ENCODE results near the gene ZNF423.
"Not testable (repeated sequence)": the region's sequence is repeated elsewhere in the genome, so short reads cannot be mapped to it uniquely, and the experiment has no call there.

ZNF423 gene

DNA sequence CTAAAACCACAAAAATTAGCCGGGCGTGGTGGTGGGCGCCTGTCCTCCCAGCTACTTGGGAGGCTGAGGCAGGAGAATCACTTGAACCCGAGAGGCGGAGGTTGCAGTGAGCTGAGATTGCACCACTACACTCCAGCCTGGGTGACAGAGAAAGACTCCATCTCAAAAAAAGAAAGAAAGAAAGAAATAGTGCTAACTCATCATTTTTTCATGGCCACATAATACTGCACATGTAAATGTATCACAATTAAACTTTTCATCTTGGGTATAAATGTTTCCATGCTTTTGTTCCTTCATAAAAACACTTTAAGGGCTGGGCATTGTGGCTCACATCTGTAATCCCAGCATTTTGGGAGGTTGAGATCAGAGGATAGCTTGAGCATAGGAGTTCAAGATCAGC is 15.9 kb upstream of the ZNF423 start:
- not testable (repeated sequence) for DNase-seq (ENCODE audit: low read depth in 2 of 2)

DNA sequence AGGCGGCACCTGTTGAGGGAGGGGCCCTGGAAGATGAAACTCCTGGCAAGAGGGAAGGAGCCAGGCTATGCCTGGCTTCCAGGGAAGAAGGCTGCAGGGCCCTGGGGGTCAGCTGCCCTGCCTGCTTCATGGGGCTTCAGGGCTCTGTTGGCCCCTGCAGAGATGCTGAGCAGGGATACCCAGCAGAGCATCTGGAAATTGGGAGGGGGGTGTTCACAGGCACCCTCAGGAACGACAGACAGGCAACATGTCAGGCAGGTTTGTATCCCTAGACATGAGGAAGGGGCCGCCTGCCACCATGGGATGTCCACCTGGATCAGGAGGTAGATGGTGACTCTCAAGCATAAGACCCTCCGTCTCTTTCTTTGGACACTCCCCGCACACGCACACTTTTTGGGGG is 13.8 kb upstream of the ZNF423 start:
- DNase-seq (ENCODE audit: low read depth in 2 of 2) = no peak

DNA sequence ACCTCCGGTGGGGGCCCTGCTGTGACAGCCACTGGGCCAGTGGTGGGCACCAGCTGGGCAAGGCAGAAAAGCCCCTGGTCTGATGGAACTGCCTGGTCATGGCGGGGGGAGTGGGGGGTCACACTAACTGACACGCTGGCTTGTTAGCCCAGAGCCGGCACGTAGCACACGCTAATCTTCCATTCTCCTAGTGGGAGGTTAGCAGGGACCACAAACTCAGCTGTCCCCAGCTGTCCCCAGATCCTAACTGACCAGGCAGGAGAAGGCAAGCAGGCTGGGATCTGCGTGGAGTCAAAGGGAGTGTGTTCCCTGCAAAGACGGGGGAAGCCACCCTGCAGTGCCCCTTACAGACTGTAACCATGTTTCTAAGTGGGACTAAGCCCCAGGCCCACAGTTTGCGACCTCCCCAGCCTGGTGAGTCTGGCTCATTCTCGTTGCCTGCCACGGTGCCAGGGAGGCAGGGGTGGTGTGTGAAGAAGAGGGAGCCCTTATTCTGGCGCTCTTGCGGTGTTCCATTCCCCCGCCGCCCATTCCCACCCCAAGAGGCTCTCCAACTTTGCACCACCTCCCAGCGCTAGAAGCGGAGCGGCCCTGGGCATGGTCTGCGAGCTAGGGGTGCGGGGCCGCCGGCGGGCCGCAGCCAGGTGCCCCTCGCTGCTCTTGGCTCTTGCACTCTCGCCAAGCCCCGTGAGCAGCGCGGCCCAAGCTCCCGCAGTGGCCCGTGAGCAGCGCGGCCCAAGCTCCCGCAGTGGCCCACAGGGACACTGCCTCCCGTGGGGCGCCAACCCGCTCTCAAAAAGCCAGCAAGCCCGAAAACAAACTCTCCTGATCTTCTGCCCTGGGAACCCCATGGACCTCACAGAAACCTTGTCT is 12.1 kb upstream of the ZNF423 start:
- DNase-seq (ENCODE audit: low read depth in 2 of 2) = no peak

DNA sequence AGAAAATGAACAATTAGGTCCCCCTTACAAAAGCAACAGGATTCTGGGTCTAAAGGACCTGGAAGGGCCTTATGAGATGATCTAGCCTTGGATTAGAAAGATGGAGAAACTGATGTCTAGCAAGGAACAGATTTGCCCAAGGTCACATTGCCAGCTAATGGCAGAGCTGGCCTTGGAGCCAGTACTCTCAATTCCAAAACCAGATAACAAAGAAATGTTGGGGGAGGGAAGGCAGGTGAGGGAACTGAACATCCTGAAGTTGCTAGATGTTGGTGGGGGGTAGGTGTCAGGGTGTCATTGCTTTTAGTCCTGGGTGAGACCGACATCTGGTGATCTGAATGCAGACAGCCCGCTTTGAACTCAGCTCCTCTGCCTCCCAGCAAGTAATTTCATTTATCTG is 11.3 kb upstream of the ZNF423 start:
- no peak for DNase-seq (ENCODE audit: low read depth in 2 of 2)

DNA sequence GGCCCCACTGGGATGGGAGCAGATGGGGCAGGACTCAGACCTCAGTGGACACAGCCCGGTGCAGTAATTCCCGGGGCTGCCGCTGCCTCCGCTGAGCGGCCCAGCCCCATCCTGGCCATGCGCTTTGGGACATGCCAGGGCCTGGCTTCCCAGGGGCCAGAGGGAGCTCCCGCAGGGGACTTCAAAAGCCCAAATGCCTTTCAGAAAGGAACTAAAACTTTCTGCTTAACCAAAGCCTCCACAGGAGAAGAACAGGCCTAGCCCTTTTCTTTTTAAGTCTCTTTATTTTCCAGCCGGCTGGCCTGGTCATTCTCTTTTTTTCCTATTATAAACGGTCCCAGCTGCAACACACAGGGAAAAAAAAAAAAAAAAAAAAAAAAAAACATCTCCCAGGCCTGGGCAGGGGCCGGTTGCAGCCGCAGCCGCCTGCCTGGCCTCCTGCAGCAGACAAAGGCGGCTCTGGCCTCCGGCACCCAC is 10.7 kb upstream of the ZNF423 start:
- no peak for DNase-seq (ENCODE audit: low read depth in 2 of 2)

DNA sequence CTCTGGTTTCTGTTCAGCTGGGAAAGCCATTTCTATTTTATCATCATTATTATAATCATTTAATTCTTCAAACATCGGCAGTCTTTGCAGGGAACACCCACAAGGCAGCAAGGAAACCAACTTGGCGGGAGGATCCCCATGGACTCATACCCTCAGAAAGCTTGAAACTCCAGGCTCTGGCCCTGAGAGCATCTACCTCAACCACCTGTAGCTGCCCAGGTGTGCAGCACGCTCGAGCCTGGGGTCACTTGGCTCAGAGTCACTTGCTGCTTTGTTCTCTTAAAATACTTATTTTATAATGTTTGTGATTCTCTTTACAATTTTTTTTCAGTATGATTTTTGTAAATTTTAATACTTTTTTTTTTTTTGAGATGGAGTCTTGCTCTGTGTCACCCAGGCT is 6.8 kb upstream of the ZNF423 start:
- no peak for DNase-seq (ENCODE audit: low read depth in 2 of 2)

GRCh38 chr16:49861299-49861698 is 5.4 kb upstream of the ZNF423 start:
- no peak for DNase-seq (ENCODE audit: low read depth in 2 of 2)

DNA sequence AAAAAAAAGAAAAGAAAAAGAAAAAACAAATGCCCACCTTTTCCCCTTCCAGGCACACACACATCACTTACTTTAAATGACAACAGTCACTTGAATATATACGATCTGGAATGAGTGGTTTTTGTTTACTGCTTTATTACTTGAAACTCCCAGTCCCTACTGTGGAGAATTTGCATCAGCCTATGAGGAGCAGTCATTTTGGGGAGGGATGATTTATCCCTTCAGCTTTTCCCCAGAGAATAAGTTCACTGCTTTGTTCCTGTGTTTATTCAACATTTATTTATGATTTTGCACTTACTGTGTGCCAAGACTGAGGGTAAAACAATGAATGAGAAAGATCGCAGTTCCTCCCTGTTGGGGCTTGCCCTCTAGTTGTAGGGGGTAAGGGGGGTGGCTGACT is 4.7 kb upstream of the ZNF423 start:
- no peak for DNase-seq (ENCODE audit: low read depth in 2 of 2)

DNA sequence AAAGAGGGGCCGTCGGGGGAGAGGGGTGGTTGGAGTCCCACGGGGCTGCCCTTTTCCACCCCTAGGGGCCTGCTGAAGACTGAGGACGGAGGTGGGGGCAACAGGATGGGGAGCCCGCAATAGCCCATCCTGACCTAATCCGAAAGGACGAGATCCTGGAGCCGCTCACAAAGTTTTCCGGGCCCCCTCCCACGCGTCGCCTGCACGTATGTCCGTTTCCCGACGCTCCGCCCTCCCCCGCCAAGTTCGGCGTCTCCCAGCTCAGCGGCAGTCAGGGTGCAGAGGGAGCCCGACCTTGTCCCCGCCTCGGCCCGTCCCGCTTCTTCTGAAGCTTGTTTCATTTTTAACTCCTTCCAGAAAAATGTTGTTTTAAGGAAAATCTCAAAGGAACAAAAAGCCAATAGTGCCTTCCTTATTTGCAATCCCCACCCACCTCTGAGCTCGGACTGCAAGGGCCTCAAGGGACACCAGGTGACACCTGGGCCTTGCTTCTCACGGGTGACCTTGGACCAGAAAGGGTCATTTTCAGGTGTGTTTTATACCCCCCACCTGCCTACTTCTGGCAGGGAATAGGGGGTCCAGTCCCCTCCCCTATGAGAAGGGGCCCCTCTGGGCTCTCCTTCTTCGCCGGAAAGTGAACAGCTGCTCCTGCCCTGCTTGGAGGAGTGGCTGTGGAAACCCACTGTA is 3.4 kb upstream of the ZNF423 start:
- DNase-seq (ENCODE audit: low read depth in 2 of 2) = no peak

- no peak for DNase-seq (ENCODE audit: low read depth in 2 of 2)
Measured at GRCh38 chr16:49858200-49859124, 2.5 kb upstream of the ZNF423 start.

- no peak for DNase-seq (ENCODE audit: low read depth in 2 of 2)
Measured at GRCh38 chr16:49857423-49858181, 1.7 kb upstream of the ZNF423 start.

DNA sequence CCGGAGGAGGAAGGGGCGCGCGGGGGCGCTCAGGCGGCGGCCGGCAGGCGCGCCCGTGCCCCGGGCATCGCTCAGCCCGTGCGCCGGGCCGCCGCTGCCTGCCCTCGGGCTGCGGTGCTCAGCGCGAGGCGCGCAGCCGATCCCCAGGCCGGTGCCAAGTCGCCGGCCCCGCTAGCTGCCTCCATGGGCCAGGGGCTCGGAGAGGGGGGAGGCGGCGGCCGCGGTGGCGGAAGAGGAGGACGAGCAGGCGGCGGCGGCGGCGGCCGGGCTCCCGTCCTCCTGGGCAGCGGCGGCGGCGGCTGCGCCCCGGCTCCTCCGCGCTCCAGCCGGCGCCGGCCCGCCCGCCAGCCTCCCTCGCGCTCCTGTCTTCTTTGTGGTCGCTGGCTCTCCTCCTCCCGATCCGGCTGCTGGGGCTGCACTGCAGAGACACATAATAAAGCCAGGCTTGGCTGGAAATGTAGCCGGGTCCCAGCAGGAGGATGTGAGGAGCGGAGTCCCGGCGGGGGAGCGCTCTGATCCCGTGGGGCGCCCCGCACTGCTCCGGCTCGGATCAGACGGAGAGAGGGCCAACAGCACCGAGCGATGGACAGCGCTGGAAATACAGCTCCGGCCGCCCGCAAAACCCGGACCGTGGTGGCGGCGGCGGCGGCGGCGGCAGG is 889 bp upstream of the ZNF423 start:
- peak in 1 of 2 experiments; percentile 29 for DNase-seq (ENCODE audit: low read depth in 2 of 2)

- peak; percentile 29 to 43 for DNase-seq (ENCODE audit: low read depth in 2 of 2)
Measured at GRCh38 chr16:49855280-49855821, 561 bp downstream of the ZNF423 start.

- no peak for DNase-seq (ENCODE audit: low read depth in 2 of 2)
Measured at GRCh38 chr16:49854796-49855203, 1.1 kb downstream of the ZNF423 start.

GRCh38 chr16:49854188-49854795 is 1.6 kb downstream of the ZNF423 start:
- no peak for DNase-seq (ENCODE audit: low read depth in 2 of 2)

- no peak for DNase-seq (ENCODE audit: low read depth in 2 of 2)
Measured at GRCh38 chr16:49852279-49852678, 3.6 kb downstream of the ZNF423 start.

- no peak for DNase-seq (ENCODE audit: low read depth in 2 of 2)
Measured at GRCh38 chr16:49851468-49851787, 4.5 kb downstream of the ZNF423 start.

- no peak for DNase-seq (ENCODE audit: low read depth in 2 of 2)
Measured at GRCh38 chr16:49850558-49851467, 5.1 kb downstream of the ZNF423 start.

DNA sequence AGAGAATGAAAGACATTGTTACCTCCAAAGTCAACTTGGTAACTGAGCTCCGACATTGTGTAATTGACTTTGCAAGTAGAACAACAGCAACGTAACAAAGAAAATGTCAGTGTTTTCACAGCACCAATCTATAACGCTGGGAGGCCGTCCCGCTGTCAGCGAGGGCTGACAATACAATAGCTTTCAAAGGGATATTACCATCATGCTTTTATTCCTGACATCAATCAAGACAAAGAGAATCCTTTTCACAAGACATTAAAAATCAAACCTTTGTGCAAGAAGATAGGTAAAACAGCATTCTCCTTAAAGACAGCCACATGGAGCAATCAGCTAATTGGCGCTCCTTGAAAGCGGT is 6.2 kb downstream of the ZNF423 start:
- no peak for DNase-seq (ENCODE audit: low read depth in 2 of 2)
